Mesenchymal stem cell (in vitro differentiated cells and primary cell): ENCODE data around the gene LRP6.

Source experiments
- DNase-seq: peaks from one replicate; pipeline ENCODE4 v3.0.0-alpha.2; 2013
- H2AFZ ChIP-seq: one replicate; pipeline ENCODE4 v1.6.1; 2013; ENCODE audit warnings: low read depth, mild to moderate bottlenecking, control low read depth, inconsistent platforms, low read length, moderate library complexity
- H2AK5ac ChIP-seq: 2 replicates; pipeline ENCODE4 v1.6.1; 2013; ENCODE audit warnings: low read length, moderate library complexity, mild to moderate bottlenecking, inconsistent platforms; ENCODE audit not compliant: severe bottlenecking
- H2BK120ac ChIP-seq: one replicate; pipeline ENCODE4 v1.6.1; 2013; ENCODE audit warnings: low read depth, mild to moderate bottlenecking, inconsistent platforms, low read length, moderate library complexity
- H2BK12ac ChIP-seq, 2 experiments: one replicate each; pipeline ENCODE4 v1.6.1; 2013; ENCODE audit warnings: inconsistent platforms in 2 of 2, low read length in 2 of 2, mild to moderate bottlenecking in 2 of 2, moderate library complexity in 2 of 2, control low read depth in 1 of 2
- H2BK15ac ChIP-seq: one replicate; pipeline ENCODE4 v1.6.1; 2013; ENCODE audit warnings: mild to moderate bottlenecking, low read depth, inconsistent platforms; ENCODE audit not compliant: poor library complexity, severe bottlenecking
- H2BK5ac ChIP-seq: 2 replicates; pipeline ENCODE4 v1.6.1; 2013; ENCODE audit warnings: low read depth, mild to moderate bottlenecking, low read length, control low read depth, inconsistent platforms; ENCODE audit not compliant: poor library complexity, severe bottlenecking
- H3K14ac ChIP-seq, 2 experiments: one replicate each; pipeline ENCODE4 v1.6.1; 2013; ENCODE audit warnings: inconsistent platforms in 2 of 2, low read length in 2 of 2, control low read depth in 1 of 2, mild to moderate bottlenecking in 1 of 2, moderate library complexity in 1 of 2
- H3K18ac ChIP-seq, 2 experiments: one replicate each; pipeline ENCODE4 v1.6.1; 2013; ENCODE audit warnings: inconsistent platforms in 2 of 2, low read length in 2 of 2, control low read depth in 1 of 2, low read depth in 1 of 2, mild to moderate bottlenecking in 1 of 2
- H3K23ac ChIP-seq, 2 experiments: one replicate each; pipeline ENCODE4 v1.6.1; 2013; ENCODE audit warnings: inconsistent platforms in 2 of 2, low read length in 2 of 2, mild to moderate bottlenecking in 2 of 2, moderate library complexity in 2 of 2, control low read depth in 1 of 2
- H3K27ac ChIP-seq: 2 replicates; pipeline ENCODE4 v1.5.1; 2013; ENCODE audit warnings: mild to moderate bottlenecking, moderate library complexity, low read length, control low read depth, inconsistent platforms; ENCODE audit not compliant: poor library complexity, severe bottlenecking
- H3K27me3 ChIP-seq, 2 experiments: 2 replicates each; pipeline versions ENCODE4 v1.6.1 to v1.7.0; 2013; ENCODE audit warnings: low read length in 2 of 2, mild to moderate bottlenecking in 2 of 2, moderate library complexity in 2 of 2, control low read depth in 1 of 2, inconsistent platforms in 1 of 2; ENCODE audit not compliant: control insufficient read depth in 1 of 2, insufficient read depth in 1 of 2
- H3K36me3 ChIP-seq, 2 experiments: 2 replicates each; pipeline versions ENCODE4 v1.6.1 to v1.7.0; 2013; ENCODE audit warnings: low read length in 2 of 2, control low read depth in 1 of 2, inconsistent platforms in 1 of 2, low read depth in 1 of 2, mild to moderate bottlenecking in 1 of 2; ENCODE audit not compliant: insufficient read depth in 2 of 2, control insufficient read depth in 1 of 2
- H3K4ac ChIP-seq, 2 experiments: one replicate each; pipeline ENCODE4 v1.6.1; 2013; ENCODE audit warnings: inconsistent platforms in 2 of 2, low read length in 2 of 2, mild to moderate bottlenecking in 2 of 2, moderate library complexity in 2 of 2, control low read depth in 1 of 2, low read depth in 1 of 2
- H3K4me1 ChIP-seq: 2 replicates; pipeline ENCODE4 v1.6.1; 2013; ENCODE audit warnings: low read depth, low read length, control low read depth; ENCODE audit not compliant: control insufficient read depth, insufficient read depth
- H3K4me2 ChIP-seq: 2 replicates; pipeline ENCODE4 v1.6.1; 2013; ENCODE audit warnings: low read length, mild to moderate bottlenecking, inconsistent platforms; ENCODE audit not compliant: poor library complexity, severe bottlenecking
- H3K4me3 ChIP-seq, 2 experiments: 2 replicates each; pipeline versions ENCODE4 v1.5.1 to v1.7.0; 2013; ENCODE audit warnings: low read length in 2 of 2, mild to moderate bottlenecking in 2 of 2, control low read depth in 1 of 2, low read depth in 1 of 2; ENCODE audit not compliant: insufficient read depth in 1 of 2
- H3K79me1 ChIP-seq: replicated peaks from 2 replicates; pipeline ENCODE4 v1.6.1; 2013; ENCODE audit warnings: mild to moderate bottlenecking, control low read depth, low read length, inconsistent platforms; ENCODE audit not compliant: poor library complexity, severe bottlenecking
- H3K9ac ChIP-seq: 2 replicates; pipeline ENCODE4 v1.7.0; 2013; ENCODE audit warnings: mild to moderate bottlenecking, low read length, moderate library complexity
- H3K9me3 ChIP-seq: 2 replicates; pipeline ENCODE4 v1.7.0; 2013; ENCODE audit warnings: mild to moderate bottlenecking, low read length; ENCODE audit not compliant: control insufficient read depth
- H4K8ac ChIP-seq: one replicate; pipeline ENCODE4 v1.6.1; 2013; ENCODE audit warnings: inconsistent platforms, mild to moderate bottlenecking, low read length, moderate library complexity
- H4K91ac ChIP-seq: one replicate; pipeline ENCODE4 v1.6.1; 2013; ENCODE audit warnings: mild to moderate bottlenecking, low read length, inconsistent platforms
- WGBS: methylation state at CpG from one replicate; pipeline ENCODE4 v1.1.7; 2013; ENCODE audit warnings: mixed read lengths; 5-methylcytosine and 5-hydroxymethylcytosine counted together

Gene LRP6

GRCh38 chr12:12201274-12201758 lies 65.5 kb downstream of the LRP6 start:
- Histone ChIP-seq H3K4me3 (no peak overlapping the region), H3K4ac (no peak overlapping the region), H3K79me1 (peaks cover 13% of the 10 kb centered on the region), H4K91ac (no peak overlapping the region), H3K4me2 (no peak overlapping the region), H3K4me1 (no peaks in the 10 kb centered on the region), H3K9me3 (peaks cover 17% of the 10 kb centered on the region), H3K23ac (no peak overlapping the region), H2AFZ (no peak overlapping the region), H3K18ac (no peak overlapping the region), H2BK15ac (no peak overlapping the region), H3K9ac (no peak overlapping the region), H3K36me3 (peaks cover 8 to 30% of the 10 kb centered on the region in 2 experiments), H3K14ac (no peak overlapping the region), H2AK5ac (no peak overlapping the region), H4K8ac (no peak overlapping the region), H3K27me3 (no peaks in the 10 kb centered on the region), H2BK120ac (no peak overlapping the region), H2BK5ac (no peak overlapping the region), H3K27ac (no peak overlapping the region), H2BK12ac (no peak overlapping the region)
- DNase-seq: no peak
- 95% methylated on average over 2 of the region's 3 CpGs for WGBS

- Histone ChIP-seq H3K4me2 (no peak overlapping the region), H2AFZ (no peak overlapping the region), H4K91ac (no peak overlapping the region), H3K9me3 (peaks cover 17% of the 10 kb centered on the region), H3K18ac (no peak overlapping the region), H3K27me3 (no peaks in the 10 kb centered on the region), H3K23ac (no peak overlapping the region), H3K9ac (no peak overlapping the region), H3K4me1 (no peaks in the 10 kb centered on the region), H2BK5ac (no peak overlapping the region), H3K36me3 (peaks cover 8 to 30% of the 10 kb centered on the region in 2 experiments), H3K27ac (no peak overlapping the region), H2BK12ac (no peak overlapping the region), H3K79me1 (peaks cover 12% of the 10 kb centered on the region), H2BK120ac (no peak overlapping the region), H3K4ac (no peak overlapping the region), H2AK5ac (no peak overlapping the region), H3K4me3 (no peak overlapping the region), H2BK15ac (no peak overlapping the region), H4K8ac (no peak overlapping the region), H3K14ac (no peak overlapping the region)
- WGBS: 100% methylated on average over 2 of the region's 2 CpGs
- DNase-seq: no peak
Observed at GRCh38 chr12:12200363-12200762, 66.5 kb downstream of the LRP6 start.

GRCh38 chr12:12198124-12198523 lies 68.7 kb downstream of the LRP6 start:
- no peak for DNase-seq
- Histone ChIP-seq H4K91ac (no peak overlapping the region), H3K4me1 (no peaks in the 10 kb centered on the region), H2AFZ (no peak overlapping the region), H4K8ac (no peak overlapping the region), H2AK5ac (no peak overlapping the region), H3K9me3 (peaks cover 17% of the 10 kb centered on the region), H3K27me3 (no peaks in the 10 kb centered on the region), H2BK15ac (no peak overlapping the region), H3K14ac (no peak overlapping the region), H2BK12ac (no peak overlapping the region), H3K79me1 (peaks cover 12% of the 10 kb centered on the region), H2BK5ac (no peak overlapping the region), H2BK120ac (no peak overlapping the region), H3K27ac (no peak overlapping the region), H3K4me2 (no peak overlapping the region), H3K9ac (no peak overlapping the region), H3K36me3 (peaks cover 8 to 30% of the 10 kb centered on the region in 2 experiments), H3K23ac (no peak overlapping the region), H3K4me3 (no peak overlapping the region), H3K4ac (no peak overlapping the region), H3K18ac (no peak overlapping the region)
- no CpG with 5 or more reads among the region's 1 CpG for WGBS

- H3K14ac ChIP-seq: no peak overlapping the region
- peaks cover 6 to 26% of the 10 kb centered on the region in 2 experiments for H3K36me3 ChIP-seq
- H3K9me3 ChIP-seq: peaks cover 17% of the 10 kb centered on the region
- H3K4ac ChIP-seq: no peak overlapping the region
- H3K4me3 ChIP-seq: no peak overlapping the region
- WGBS: 0% methylated on average over 1 of the region's 1 CpG
- H2BK5ac ChIP-seq: no peak overlapping the region
- no peak overlapping the region for H3K9ac ChIP-seq
- no peak overlapping the region for H4K8ac ChIP-seq
- H2AFZ ChIP-seq: no peak overlapping the region
- no peak overlapping the region for H2BK12ac ChIP-seq
- H3K27ac ChIP-seq: no peak overlapping the region
- H3K4me2 ChIP-seq: no peak overlapping the region
- no peak overlapping the region for H3K18ac ChIP-seq
- peaks cover 9% of the 10 kb centered on the region for H3K79me1 ChIP-seq
- no peak overlapping the region for H2BK15ac ChIP-seq
- H3K4me1 ChIP-seq: no peaks in the 10 kb centered on the region
- no peaks in the 10 kb centered on the region for H3K27me3 ChIP-seq
- H3K23ac ChIP-seq: no peak overlapping the region
- H2AK5ac ChIP-seq: no peak overlapping the region
- H4K91ac ChIP-seq: no peak overlapping the region
- no peak overlapping the region for H2BK120ac ChIP-seq
- no peak for DNase-seq
Observed at GRCh38 chr12:12197128-12197527, 69.7 kb downstream of the LRP6 start.
